Common myeloid progenitor, CD34-positive (primary cell): ENCODE measurements around the gene SAMD11.

Experiments
- CTCF ChIA-PET: fragments of 350-600 bp; sonication (Branson Sonifier 250); formaldehyde crosslinking; loops from one replicate; lab custom pipeline; 2021; ENCODE audit warnings: antibody characterized with exemption; lab: Charles Lee
- POLR2A ChIA-PET: fragments of 350-600 bp; sonication (Branson Sonifier 250); formaldehyde crosslinking; loops from one replicate; lab custom pipeline; 2021; ENCODE audit warnings: antibody characterized with exemption; lab: Charles Lee
- DNase-seq, 3 donors: peaks; one replicate each; pipeline versions ENCODE4 v3.0.0 to v3.0.0-alpha.2; 2013
- H3K27ac ChIP-seq, 2 experiments: 1 replicate in 1 of 2; 2 replicates in 1 of 2; pipeline ENCODE4 v1.7.0; 2013; ENCODE audit warnings: inconsistent platforms in 2 of 2, low read length in 2 of 2, mild to moderate bottlenecking in 2 of 2, low read depth in 1 of 2, moderate library complexity in 1 of 2; ENCODE audit not compliant: severe bottlenecking in 2 of 2, insufficient read depth in 1 of 2, poor library complexity in 1 of 2
- H3K27me3 ChIP-seq, 5 experiments: replicated peaks in 2 of 5; 1 replicate in 3 of 5; 2 replicates in 2 of 5; pipeline versions ENCODE4 v1.6.1 to v1.7.0; 2013; ENCODE audit warnings: low read length in 4 of 5, mild to moderate bottlenecking in 2 of 5, moderate library complexity in 2 of 5, inconsistent platforms in 1 of 5; ENCODE audit not compliant: insufficient read depth in 5 of 5, control insufficient read depth in 4 of 5
- H3K36me3 ChIP-seq, 4 experiments: 1 replicate in 2 of 4; 2 replicates in 2 of 4; pipeline versions ENCODE4 v1.6.1 to v1.7.0; 2013; ENCODE audit warnings: low read length in 3 of 4, control low read depth in 1 of 4, mild to moderate bottlenecking in 1 of 4; ENCODE audit not compliant: control insufficient read depth in 4 of 4, insufficient read depth in 4 of 4
- H3K4me1 ChIP-seq, 4 experiments: 1 replicate in 3 of 4; 2 replicates in 1 of 4; pipeline versions ENCODE4 v1.6.1 to v1.7.1; 2013; ENCODE audit warnings: low read length in 3 of 4, mild to moderate bottlenecking in 3 of 4, control low read depth in 1 of 4, inconsistent platforms in 1 of 4, moderate library complexity in 1 of 4; ENCODE audit not compliant: control insufficient read depth in 4 of 4, insufficient read depth in 4 of 4; ENCODE audit errors: control extremely low read depth in 1 of 4
- H3K4me3 ChIP-seq, 7 experiments: 1 replicate in 4 of 7; 2 replicates in 3 of 7; pipeline versions ENCODE4 v1.5.1 to v1.7.0; 2013; ENCODE audit warnings: mild to moderate bottlenecking in 7 of 7, low read length in 6 of 7, moderate library complexity in 6 of 7, inconsistent platforms in 2 of 7, low read depth in 2 of 7, control low read depth in 1 of 7; ENCODE audit not compliant: insufficient read depth in 4 of 7, control insufficient read depth in 1 of 7; ENCODE audit errors: extremely low read depth in 1 of 7
- H3K9me3 ChIP-seq, 5 experiments: 1 replicate in 4 of 5; 2 replicates in 1 of 5; pipeline versions ENCODE4 v1.6.1 to v1.7.1; 2013; ENCODE audit warnings: low read length in 4 of 5, mild to moderate bottlenecking in 2 of 5, inconsistent platforms in 1 of 5, low read depth in 1 of 5, moderate library complexity in 1 of 5; ENCODE audit not compliant: control insufficient read depth in 4 of 5, insufficient read depth in 2 of 5; ENCODE audit errors: control extremely low read depth in 1 of 5
- WGBS: methylation state at CpG from one replicate; pipeline ENCODE4 v1.1.5; 2013; ENCODE audit not compliant: insufficient coverage; 5-methylcytosine and 5-hydroxymethylcytosine counted together

The SAMD11 gene

GRCh38 chr1:972726-973458, 49.2 kb downstream of the SAMD11 start:
- Histone ChIP-seq H3K4me3 (no peak overlapping the region), H3K4me1 (peaks cover 0 to 8% (median 7%) of the 10 kb centered on the region in 4 experiments), H3K27me3 (peaks cover 0 to 72% (median 12%) of the 10 kb centered on the region in 5 experiments), H3K27ac (no peak overlapping the region), H3K9me3 (peaks cover 0 to 2% (median 0%) of the 10 kb centered on the region in 5 experiments), H3K36me3 (no peaks in the 10 kb centered on the region)
- ChIA-PET POLR2A (no interaction called here), CTCF (interaction anchor here (1.2 kb wide), 1 partner anchor 11 kb away, joined by 4 read pairs; no protein-coding TSS in a partner anchor)
- 93% methylated on average over 18 of the region's 28 CpGs for WGBS
- no peak for DNase-seq

DNA sequence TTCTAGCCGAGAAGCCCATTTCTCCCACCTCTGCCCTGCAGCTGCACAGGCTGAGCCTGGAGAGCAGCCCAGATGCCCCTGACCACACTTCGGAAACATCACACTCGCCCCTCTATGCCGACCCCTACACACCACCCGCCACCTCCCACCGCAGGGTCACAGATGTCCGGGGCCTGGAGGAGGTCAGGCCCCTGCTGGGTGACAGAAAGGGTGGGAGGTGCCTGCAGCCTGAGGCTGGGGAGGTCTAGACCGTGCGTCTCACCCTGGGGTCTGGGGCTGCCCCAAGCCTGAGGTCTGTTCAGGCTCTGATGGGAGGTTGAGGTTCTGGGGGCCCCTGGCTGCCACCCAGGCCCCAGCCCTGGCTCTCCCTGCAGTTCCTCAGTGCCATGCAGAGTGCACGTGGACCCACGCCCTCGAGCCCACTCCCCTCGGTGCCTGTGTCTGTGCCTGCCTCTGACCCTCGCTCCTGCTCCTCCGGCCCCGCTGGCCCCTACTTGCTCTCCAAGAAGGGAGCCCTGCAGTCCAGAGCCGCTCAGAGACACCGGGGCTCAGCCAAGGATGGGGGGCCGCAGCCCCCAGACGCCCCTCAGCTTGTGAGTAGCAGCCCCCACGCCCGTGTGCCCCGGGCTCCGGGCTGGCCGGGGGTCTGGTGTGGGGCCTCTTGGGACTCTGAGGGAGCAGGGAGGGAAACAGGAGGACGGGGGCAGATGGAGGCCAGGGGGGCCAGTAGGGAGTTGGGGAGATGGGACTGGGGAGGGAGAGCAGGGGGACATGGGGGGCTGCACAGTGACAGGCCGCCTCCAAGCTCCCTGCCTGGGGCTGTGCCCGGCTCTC, 50.0 kb downstream of the SAMD11 start:
- Histone ChIP-seq H3K27me3 (peaks cover 0 to 64% (median 8%) of the 10 kb centered on the region in 5 experiments), H3K4me3 (no peak overlapping the region), H3K9me3 (peaks cover 0 to 2% (median 0%) of the 10 kb centered on the region in 5 experiments), H3K27ac (no peak overlapping the region), H3K4me1 (peaks cover 0 to 8% (median 7%) of the 10 kb centered on the region in 4 experiments), H3K36me3 (no peaks in the 10 kb centered on the region)
- 90% methylated on average over 26 of the region's 28 CpGs for WGBS
- ChIA-PET POLR2A (no interaction called here), CTCF (interaction anchor here (1.0 to 3.1 kb wide), 3 partner anchors 10 to 35 kb away, joined by 3 to 12 read pairs (median 4); no protein-coding TSS in a partner anchor)
- DNase-seq: no peak

DNA sequence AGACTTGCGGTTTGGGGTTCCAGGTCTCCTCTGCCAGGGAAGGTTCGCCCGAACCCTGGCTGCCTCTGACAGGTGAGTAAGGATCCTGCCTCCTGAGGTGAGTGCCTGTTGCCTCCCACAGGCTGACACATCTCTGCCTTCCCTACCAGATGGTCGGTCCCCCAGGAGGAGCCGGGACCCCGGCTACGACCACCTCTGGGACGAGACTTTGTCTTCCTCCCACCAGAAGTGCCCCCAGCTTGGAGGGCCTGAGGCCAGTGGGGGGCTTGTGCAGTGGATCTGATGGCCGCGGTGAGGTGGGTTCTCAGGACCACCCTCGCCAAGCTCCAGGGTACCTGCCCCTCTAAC, 50.5 kb downstream of the SAMD11 start:
- peaks cover 0 to 58% (median 8%) of the 10 kb centered on the region in 5 experiments for H3K27me3 ChIP-seq
- ChIA-PET POLR2A (no interaction called here), CTCF (interaction anchor here (1.0 to 3.1 kb wide), 3 partner anchors 10 to 36 kb away, joined by 3 to 12 read pairs (median 4); no protein-coding TSS in a partner anchor)
- peaks cover 0 to 2% (median 0%) of the 10 kb centered on the region in 5 experiments for H3K9me3 ChIP-seq
- WGBS: 94% methylated on average over 10 of the region's 11 CpGs
- H3K36me3 ChIP-seq: no peaks in the 10 kb centered on the region
- H3K4me1 ChIP-seq: peaks cover 0 to 8% (median 7%) of the 10 kb centered on the region in 4 experiments
- H3K4me3 ChIP-seq: no peak overlapping the region
- no peak for DNase-seq
- H3K27ac ChIP-seq: no peak overlapping the region

GRCh38 chr1:974687-975328, 51.1 kb downstream of the SAMD11 start:
- ChIA-PET CTCF (interaction anchor here (1.0 to 3.1 kb wide), 5 partner anchors 33 to 105 kb away, joined by 3 to 12 read pairs (median 5); no protein-coding TSS in a partner anchor), POLR2A (no interaction called here)
- Histone ChIP-seq H3K27ac (no peak overlapping the region), H3K4me1 (peaks cover 0 to 8% (median 7%) of the 10 kb centered on the region in 4 experiments), H3K9me3 (no peaks in the 10 kb centered on the region), H3K36me3 (no peaks in the 10 kb centered on the region), H3K27me3 (peaks cover 0 to 53% (median 8%) of the 10 kb centered on the region in 5 experiments), H3K4me3 (no peak overlapping the region)
- DNase-seq: no peak
- 90% methylated on average over 13 of the region's 17 CpGs for WGBS

- WGBS: 79% methylated on average over 8 of the region's 9 CpGs
- Histone ChIP-seq H3K27me3 (peaks cover 0 to 47% (median 8%) of the 10 kb centered on the region in 5 experiments), H3K9me3 (no peaks in the 10 kb centered on the region), H3K36me3 (no peaks in the 10 kb centered on the region), H3K4me1 (peaks cover 0 to 8% (median 7%) of the 10 kb centered on the region in 4 experiments), H3K27ac (no peak overlapping the region), H3K4me3 (no peak overlapping the region)
- POLR2A ChIA-PET: no interaction called here
- CTCF ChIA-PET: interaction anchor here (0.9 to 3.1 kb wide), 7 partner anchors 8 to 106 kb away, joined by 3 to 12 read pairs (median 5); no protein-coding TSS in a partner anchor
- DNase-seq: no peak
Measured at GRCh38 chr1:975365-975764, 51.6 kb downstream of the SAMD11 start.

GRCh38 chr1:975896-976683, 52.4 kb downstream of the SAMD11 start:
- 10% methylated on average over 30 of the region's 40 CpGs for WGBS
- H3K4me3 ChIP-seq: peak overlapping the region in 3 of 7 experiments; percentile 38 to 67 (median 50)
- H3K36me3 ChIP-seq: no peaks in the 10 kb centered on the region
- H3K27ac ChIP-seq: no peak overlapping the region
- CTCF ChIA-PET: interaction anchor here (0.6 to 3.1 kb wide), 9 partner anchors 9 to 107 kb away, joined by 3 to 12 read pairs (median 4); no protein-coding TSS in a partner anchor
- DNase-seq: peak; percentile 61 to 71 (median 65)
- POLR2A ChIA-PET: interaction anchor here (1.0 kb wide), 1 partner anchor 9 kb away, joined by 3 read pairs; the partner anchor contains the start of gene PLEKHN1
- H3K4me1 ChIP-seq: peaks cover 0 to 8% (median 7%) of the 10 kb centered on the region in 4 experiments
- no peaks in the 10 kb centered on the region for H3K9me3 ChIP-seq
- peaks cover 0 to 40% (median 8%) of the 10 kb centered on the region in 5 experiments for H3K27me3 ChIP-seq
